VCaP (cell line): Measurements from ENCODE around the gene RESP18.

Experiments used
- H3K27ac ChIP-seq: fragments of 450-650 bp; 2 replicates; pipeline ENCODE4 v1.5.1; 2017
- CTCF ChIP-seq: fragments of 450-650 bp; conservative IDR thresholded peaks from 2 replicates; pipeline ENCODE4 v1.5.1; 2017; ENCODE audit warnings: mild to moderate bottlenecking, moderate library complexity

Gene RESP18

GRCh38 chr2:219279151-219279915 lies 53.2 kb downstream of the RESP18 start, which contains the start of gene DNAJB2:
TSS of gene DNAJB2 (plus strand) at chr2:219279366. CDS start at chr2:219279834, 468 bp downstream.
- H3K27ac ChIP-seq: peak within 1 kb of the TSS; percentile 87

GRCh38 chr2:219278655-219279150 lies 53.8 kb downstream of the RESP18 start:
- H3K27ac ChIP-seq: peak overlapping the region; percentile 87
- TF ChIP-seq CTCF: no peak

More at GRCh38 chr2:219279151-219279915, 53.2 kb downstream of the RESP18 start, which contains the start of gene DNAJB2:
- TF ChIP-seq CTCF: 0 out of 2 replicates have a peak, but pooled peaks have one; percentile 9

- H3K27ac ChIP-seq: peak overlapping the region; percentile 87
- peak; percentile 98 for TF ChIP-seq CTCF
Measured at GRCh38 chr2:219277703-219278654, 54.6 kb downstream of the RESP18 start.
